ENCODE results near the gene ALPK1. TPM values are rescaled to one million over a fixed set of nuclear protein-coding genes. Genes with fewer than 3 reads are reported as not detected.

ALPK1 gene
- total RNA-seq, 1 donor from 2014 or later: 1.4 TPM

DNA sequence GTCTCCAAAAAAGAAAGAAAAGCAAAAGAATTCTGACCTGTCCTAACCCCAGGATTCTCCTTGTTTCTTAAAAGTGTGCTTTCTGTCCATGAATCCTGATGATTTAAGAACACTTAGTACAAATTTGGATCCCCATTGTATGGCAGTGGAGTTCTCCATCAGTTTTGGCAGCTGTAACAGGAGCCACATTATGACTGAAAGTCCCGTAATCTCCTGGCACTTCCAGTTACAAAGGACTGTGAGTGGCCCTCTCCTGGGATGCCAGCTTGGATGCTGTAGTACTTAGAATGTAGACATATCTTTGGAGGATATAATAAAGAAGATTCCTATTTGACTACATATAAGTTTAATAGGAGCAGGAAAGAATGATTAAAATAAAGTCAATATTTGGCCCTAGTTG is 44.9 kb upstream of the ALPK1 start:
- Histone ChIP-seq H3K9me3 (ENCODE audit: insufficient read depth, low read depth, low read length) (no peaks in the 10 kb centered on the region), H3K79me2 (ENCODE audit: insufficient read depth, low read length) (peaks cover 12% of the 10 kb centered on the region), H2AFZ (ENCODE audit: low read depth, low read length) (no peak overlapping the region), H3K27me3 (ENCODE audit: insufficient read depth, low read length) (no peaks in the 10 kb centered on the region), H3K9ac (ENCODE audit: low read length) (no peak overlapping the region), H4K20me1 (ENCODE audit: insufficient read depth, low read length) (peaks cover 4% of the 10 kb centered on the region), H3K36me3 (ENCODE audit: insufficient read depth, low read length) (no peaks in the 10 kb centered on the region), H3K4me1 (ENCODE audit: insufficient read depth, low read length) (no peaks in the 10 kb centered on the region), H3K4me3 (ENCODE audit: insufficient read depth, low read depth, low read length) (no peak overlapping the region), H3K4me2 (ENCODE audit: low read length) (no peak overlapping the region), H3K27ac (ENCODE audit: low read depth, low read length) (no peak overlapping the region)
- peaks cover 7% of the 10 kb centered on the region for H3K4me1 Mint-ChIP-seq (ENCODE audit: low read depth, unreplicated experiment)
- FAIRE-seq (no peak), DNase-seq (ENCODE audit: low read depth) (no peak)
- H3K36me3 Mint-ChIP-seq (ENCODE audit: low read depth, unreplicated experiment): peaks cover 4% of the 10 kb centered on the region
- no peaks in the 10 kb centered on the region for H3K27me3 Mint-ChIP-seq (ENCODE audit: low read depth, unreplicated experiment)
- no peaks in the 10 kb centered on the region for H3K9me3 Mint-ChIP-seq (ENCODE audit: unreplicated experiment)
- no peak overlapping the region for H3K27ac Mint-ChIP-seq (ENCODE audit: unreplicated experiment)
- TF ChIP-seq, protein P1, sequence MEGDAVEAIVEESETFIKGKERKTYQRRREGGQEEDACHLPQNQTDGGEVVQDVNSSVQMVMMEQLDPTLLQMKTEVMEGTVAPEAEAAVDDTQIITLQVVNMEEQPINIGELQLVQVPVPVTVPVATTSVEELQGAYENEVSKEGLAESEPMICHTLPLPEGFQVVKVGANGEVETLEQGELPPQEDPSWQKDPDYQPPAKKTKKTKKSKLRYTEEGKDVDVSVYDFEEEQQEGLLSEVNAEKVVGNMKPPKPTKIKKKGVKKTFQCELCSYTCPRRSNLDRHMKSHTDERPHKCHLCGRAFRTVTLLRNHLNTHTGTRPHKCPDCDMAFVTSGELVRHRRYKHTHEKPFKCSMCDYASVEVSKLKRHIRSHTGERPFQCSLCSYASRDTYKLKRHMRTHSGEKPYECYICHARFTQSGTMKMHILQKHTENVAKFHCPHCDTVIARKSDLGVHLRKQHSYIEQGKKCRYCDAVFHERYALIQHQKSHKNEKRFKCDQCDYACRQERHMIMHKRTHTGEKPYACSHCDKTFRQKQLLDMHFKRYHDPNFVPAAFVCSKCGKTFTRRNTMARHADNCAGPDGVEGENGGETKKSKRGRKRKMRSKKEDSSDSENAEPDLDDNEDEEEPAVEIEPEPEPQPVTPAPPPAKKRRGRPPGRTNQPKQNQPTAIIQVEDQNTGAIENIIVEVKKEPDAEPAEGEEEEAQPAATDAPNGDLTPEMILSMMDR (IDR thresholded peaks at IDR 0.05; ENCODE audit: insufficient read depth, low read depth, low read length): no peak
- no peak for TF ChIP-seq EZH2 (IDR thresholded peaks at IDR 0.05; ENCODE audit: insufficient read depth, low read length)
- H3K4me3 Mint-ChIP-seq (ENCODE audit: unreplicated experiment): no peak overlapping the region

DNA sequence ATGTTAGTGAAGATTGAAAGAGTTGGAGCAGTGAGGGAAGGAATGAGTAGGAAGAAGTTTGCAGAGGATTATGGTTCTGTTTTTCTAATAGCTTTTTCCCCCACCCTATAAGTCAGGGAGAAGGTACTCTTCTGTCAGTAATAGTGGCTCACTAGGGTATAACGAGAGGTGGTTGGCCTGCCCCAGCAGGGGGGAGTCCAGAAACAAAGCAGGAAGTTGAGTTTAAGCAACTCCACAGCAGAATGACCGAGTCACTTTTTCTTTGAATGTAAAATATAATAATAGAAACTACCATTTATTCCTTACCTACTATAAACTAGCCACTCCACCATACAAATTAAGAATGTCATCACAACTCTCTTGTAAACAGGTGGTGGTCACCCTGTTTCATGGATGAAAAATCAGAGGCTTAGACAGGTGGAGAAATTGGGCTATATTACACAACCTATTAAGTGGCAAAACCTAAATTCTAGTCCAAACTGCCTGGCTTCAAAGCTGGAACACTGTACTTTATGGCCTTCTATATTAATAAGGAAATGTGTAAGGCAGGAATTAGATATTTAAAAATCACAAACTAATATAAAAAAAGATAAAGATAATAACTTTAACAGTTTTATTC is 43.7 kb upstream of the ALPK1 start:
- no peak overlapping the region for H3K4me3 Mint-ChIP-seq (ENCODE audit: unreplicated experiment)
- Histone ChIP-seq H3K4me2 (ENCODE audit: low read length) (no peak overlapping the region), H3K4me1 (ENCODE audit: insufficient read depth, low read length) (no peaks in the 10 kb centered on the region), H3K27me3 (ENCODE audit: insufficient read depth, low read length) (no peaks in the 10 kb centered on the region), H3K79me2 (ENCODE audit: insufficient read depth, low read length) (peaks cover 11% of the 10 kb centered on the region), H2AFZ (ENCODE audit: low read depth, low read length) (no peak overlapping the region), H3K4me3 (ENCODE audit: insufficient read depth, low read depth, low read length) (no peak overlapping the region), H3K27ac (ENCODE audit: low read depth, low read length) (no peak overlapping the region), H3K9ac (ENCODE audit: low read length) (no peak overlapping the region), H3K36me3 (ENCODE audit: insufficient read depth, low read length) (no peaks in the 10 kb centered on the region), H4K20me1 (ENCODE audit: insufficient read depth, low read length) (peaks cover 4% of the 10 kb centered on the region), H3K9me3 (ENCODE audit: insufficient read depth, low read depth, low read length) (no peaks in the 10 kb centered on the region)
- H3K27ac Mint-ChIP-seq (ENCODE audit: unreplicated experiment): no peak overlapping the region
- no peaks in the 10 kb centered on the region for H3K9me3 Mint-ChIP-seq (ENCODE audit: unreplicated experiment)
- no peak for FAIRE-seq
- peaks cover 7% of the 10 kb centered on the region for H3K4me1 Mint-ChIP-seq (ENCODE audit: low read depth, unreplicated experiment)
- no peak for DNase-seq (ENCODE audit: low read depth)
- peaks cover 4% of the 10 kb centered on the region for H3K36me3 Mint-ChIP-seq (ENCODE audit: low read depth, unreplicated experiment)
- no peaks in the 10 kb centered on the region for H3K27me3 Mint-ChIP-seq (ENCODE audit: low read depth, unreplicated experiment)
- no peak for TF ChIP-seq EZH2 (IDR thresholded peaks at IDR 0.05; ENCODE audit: insufficient read depth, low read length)
- TF ChIP-seq, protein P1 (IDR thresholded peaks at IDR 0.05; ENCODE audit: insufficient read depth, low read depth, low read length): no peak

DNA sequence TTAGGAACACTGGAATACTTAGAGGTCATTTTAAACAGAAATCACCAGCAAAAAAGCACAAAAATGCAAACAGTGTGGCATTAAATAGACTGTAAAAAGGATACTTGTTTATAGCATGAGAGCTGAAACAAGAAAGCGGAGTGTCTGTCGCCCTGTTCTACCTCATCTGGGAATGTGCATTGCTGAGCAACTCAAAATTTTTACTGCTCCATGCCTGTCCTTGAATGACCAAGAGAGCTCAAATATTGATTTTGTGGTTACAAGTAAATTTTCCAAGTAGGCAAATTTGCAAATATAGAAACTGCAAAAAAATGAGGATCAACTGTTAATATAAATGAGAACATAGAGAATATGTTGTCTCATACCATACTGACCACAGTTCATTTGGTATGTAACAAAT is 40.1 kb upstream of the ALPK1 start:
- Histone ChIP-seq H3K4me3 (ENCODE audit: insufficient read depth, low read depth, low read length) (no peak overlapping the region), H4K20me1 (ENCODE audit: insufficient read depth, low read length) (no peaks in the 10 kb centered on the region), H3K27ac (ENCODE audit: low read depth, low read length) (no peak overlapping the region), H3K4me1 (ENCODE audit: insufficient read depth, low read length) (no peaks in the 10 kb centered on the region), H3K4me2 (ENCODE audit: low read length) (no peak overlapping the region), H3K79me2 (ENCODE audit: insufficient read depth, low read length) (no peaks in the 10 kb centered on the region), H3K9ac (ENCODE audit: low read length) (no peak overlapping the region), H3K9me3 (ENCODE audit: insufficient read depth, low read depth, low read length) (no peaks in the 10 kb centered on the region), H3K36me3 (ENCODE audit: insufficient read depth, low read length) (no peaks in the 10 kb centered on the region), H2AFZ (ENCODE audit: low read depth, low read length) (no peak overlapping the region), H3K27me3 (ENCODE audit: insufficient read depth, low read length) (no peaks in the 10 kb centered on the region)
- H3K4me3 Mint-ChIP-seq (ENCODE audit: unreplicated experiment): no peak overlapping the region
- FAIRE-seq (no peak), DNase-seq (ENCODE audit: low read depth) (no peak)
- no peak overlapping the region for H3K27ac Mint-ChIP-seq (ENCODE audit: unreplicated experiment)
- no peaks in the 10 kb centered on the region for H3K4me1 Mint-ChIP-seq (ENCODE audit: low read depth, unreplicated experiment)
- no peaks in the 10 kb centered on the region for H3K9me3 Mint-ChIP-seq (ENCODE audit: unreplicated experiment)
- no peak for TF ChIP-seq EZH2 (IDR thresholded peaks at IDR 0.05; ENCODE audit: insufficient read depth, low read length)
- TF ChIP-seq, protein P1 (IDR thresholded peaks at IDR 0.05; ENCODE audit: insufficient read depth, low read depth, low read length): no peak
- no peaks in the 10 kb centered on the region for H3K27me3 Mint-ChIP-seq (ENCODE audit: low read depth, unreplicated experiment)
- H3K36me3 Mint-ChIP-seq (ENCODE audit: low read depth, unreplicated experiment): peaks cover 4% of the 10 kb centered on the region
